GM12891 (cell line): ENCODE data around the gene PDXK.

ENCODE experiments used
- DNase-seq: peaks from one replicate; pipeline ENCODE4 v3.0.0; 2011; ENCODE audit warnings: low spot score; ENCODE audit not compliant: insufficient read length
- FAIRE-seq: peaks from 2 replicates; lab custom pipeline; 2011; peaks lifted over from hg19 to GRCh38; lab: Jason Lieb, UNC
- PAX5 ChIP-seq: IDR thresholded peaks from 2 replicates; pipeline ENCODE4 v1.6.1; 2011; ENCODE audit warnings: low read length, moderate library complexity, mild to moderate bottlenecking; ENCODE audit not compliant: insufficient read depth, severe bottlenecking
- POLR2A ChIP-seq: IDR thresholded peaks from 2 replicates; pipeline ENCODE4 v1.6.1; 2011; ENCODE audit warnings: low read depth, low read length, control low read depth
- POLR2AphosphoS5 ChIP-seq: IDR thresholded peaks from 2 replicates; pipeline ENCODE4 v1.6.1; 2011; ENCODE audit warnings: low read depth, low read length, control low read depth
- POU2F2 ChIP-seq: IDR thresholded peaks from 2 replicates; pipeline ENCODE4 v1.6.1; 2011; ENCODE audit warnings: low read depth, mild to moderate bottlenecking, control low read depth, low read length, moderate library complexity
- SPI1 ChIP-seq: IDR thresholded peaks from 2 replicates; pipeline ENCODE4 v1.6.1; 2011; ENCODE audit warnings: low read depth, low read length, control low read depth
- TAF1 ChIP-seq: IDR thresholded peaks from 2 replicates; pipeline ENCODE4 v1.6.1; 2011; ENCODE audit warnings: low read depth, low read length, control low read depth

PDXK gene

DNA sequence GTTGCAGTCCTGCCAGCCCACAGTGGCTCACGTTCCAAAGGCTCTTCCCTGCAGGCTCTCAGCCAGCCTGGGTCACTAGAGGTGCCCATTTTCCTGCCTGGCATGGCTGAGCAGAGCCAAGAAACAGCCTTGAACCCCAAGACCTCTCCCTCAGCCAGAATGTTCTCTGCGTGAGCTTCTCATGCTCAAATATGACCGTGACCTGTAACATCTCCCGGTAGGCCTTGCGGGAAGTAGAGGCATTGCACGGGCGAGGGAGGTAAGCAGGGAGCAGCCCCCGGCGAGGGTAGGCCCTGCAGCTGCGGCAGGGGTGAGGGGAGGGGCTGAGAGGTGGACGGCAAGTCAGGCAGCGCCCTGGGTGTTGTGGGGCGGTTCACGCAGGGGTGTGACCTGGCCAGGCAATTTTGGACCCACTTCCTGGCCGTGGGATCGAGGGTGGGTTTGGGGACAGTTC lies 90.4 kb downstream of the PDXK start:
- TF ChIP-seq POLR2A: no peak
- TF ChIP-seq POLR2AphosphoS5: no peak; the same call in 1 of the 2 replicates
- TF ChIP-seq SPI1: no peak
- TF ChIP-seq PAX5: no peak
- TF ChIP-seq TAF1: no peak
- TF ChIP-seq POU2F2: no peak
- no peak for DNase-seq
- FAIRE-seq: no peak

DNA sequence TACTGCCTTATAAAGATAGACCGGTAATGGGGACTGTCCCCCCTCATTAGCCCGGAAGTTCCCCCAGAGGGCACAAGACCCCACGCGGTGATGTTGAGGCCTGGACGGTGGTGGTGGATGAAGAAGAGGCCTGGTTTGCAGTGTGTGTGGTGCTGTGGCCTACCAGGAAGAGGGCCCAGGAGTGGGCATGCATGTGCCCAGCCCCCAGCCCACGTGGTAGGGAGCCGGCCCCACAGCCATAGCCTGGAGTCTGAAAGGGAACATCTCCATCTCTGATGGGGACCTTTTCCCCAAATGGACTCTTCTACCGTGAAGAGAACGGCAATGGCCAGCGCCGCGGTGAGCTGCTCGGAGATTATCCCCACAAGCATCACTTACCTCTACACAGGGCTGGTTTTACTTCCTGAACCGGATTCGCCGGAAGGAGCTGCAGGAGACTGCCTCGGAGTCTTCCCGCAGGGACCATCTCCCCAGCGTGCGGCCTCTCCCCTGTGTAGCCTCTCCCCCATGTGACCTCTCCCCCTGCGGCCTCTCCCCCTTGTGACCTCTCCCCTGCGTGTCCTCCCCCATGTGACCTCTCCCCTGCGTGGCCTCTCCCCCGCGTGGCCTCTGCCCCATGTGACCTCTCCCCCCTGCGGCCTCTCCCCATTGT lies 91.0 kb downstream of the PDXK start:
- no peak for DNase-seq
- peak; percentile 40; the same call in 1 of the 2 replicates for TF ChIP-seq POLR2AphosphoS5
- TF ChIP-seq POU2F2: peak; percentile 2; the same call in 1 of the 2 replicates
- TF ChIP-seq POLR2A: no peak; the same call in 1 of the 2 replicates
- peak; percentile 13 for FAIRE-seq

DNA sequence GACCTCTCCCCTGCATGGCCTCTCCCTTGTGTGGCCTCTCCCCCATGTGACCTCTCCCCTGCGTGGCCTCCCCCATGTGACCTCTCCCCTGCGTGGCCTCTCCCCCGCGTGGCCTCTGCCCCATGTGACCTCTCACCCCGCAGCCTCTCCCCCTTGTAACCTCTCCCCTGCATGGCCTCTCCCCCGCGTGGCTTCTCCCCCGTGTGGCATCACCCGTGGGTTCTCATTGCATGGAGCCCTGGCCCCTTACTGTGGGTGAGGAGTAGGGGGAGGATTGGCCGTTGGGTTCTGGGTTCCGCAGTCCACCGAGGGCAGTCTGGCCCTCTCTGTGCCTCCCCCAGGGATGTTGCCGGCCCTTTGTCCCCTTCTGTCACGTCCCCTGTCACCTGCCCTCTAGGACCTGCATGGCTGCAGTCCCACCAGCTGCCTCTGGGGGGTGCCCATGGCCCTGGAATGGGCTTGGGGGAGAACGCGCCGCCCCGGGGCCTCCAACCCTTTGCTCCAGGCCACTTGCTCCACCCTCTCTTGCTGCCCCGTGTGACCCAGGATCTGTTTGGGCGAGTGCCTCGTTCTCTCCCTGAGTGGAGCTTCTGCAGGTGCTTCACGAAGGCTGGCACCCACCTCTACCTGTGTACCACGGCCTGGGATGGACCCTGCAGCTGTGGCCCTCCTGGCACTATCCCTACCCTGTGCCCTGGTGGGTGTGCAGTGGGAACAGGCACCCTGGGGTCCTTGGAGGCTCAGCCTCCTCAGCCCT lies 91.8 kb downstream of the PDXK start:
- peak; percentile 90 for FAIRE-seq
- peak; percentile 98 for DNase-seq
- TF ChIP-seq PAX5 (peak; percentile 49), POLR2A (0 out of 2 replicates have a peak, but pooled peaks have one; percentile 22), POU2F2 (no peak), SPI1 (no peak), TAF1 (0 out of 2 replicates have a peak, but pooled peaks have one; percentile 19)

DNA sequence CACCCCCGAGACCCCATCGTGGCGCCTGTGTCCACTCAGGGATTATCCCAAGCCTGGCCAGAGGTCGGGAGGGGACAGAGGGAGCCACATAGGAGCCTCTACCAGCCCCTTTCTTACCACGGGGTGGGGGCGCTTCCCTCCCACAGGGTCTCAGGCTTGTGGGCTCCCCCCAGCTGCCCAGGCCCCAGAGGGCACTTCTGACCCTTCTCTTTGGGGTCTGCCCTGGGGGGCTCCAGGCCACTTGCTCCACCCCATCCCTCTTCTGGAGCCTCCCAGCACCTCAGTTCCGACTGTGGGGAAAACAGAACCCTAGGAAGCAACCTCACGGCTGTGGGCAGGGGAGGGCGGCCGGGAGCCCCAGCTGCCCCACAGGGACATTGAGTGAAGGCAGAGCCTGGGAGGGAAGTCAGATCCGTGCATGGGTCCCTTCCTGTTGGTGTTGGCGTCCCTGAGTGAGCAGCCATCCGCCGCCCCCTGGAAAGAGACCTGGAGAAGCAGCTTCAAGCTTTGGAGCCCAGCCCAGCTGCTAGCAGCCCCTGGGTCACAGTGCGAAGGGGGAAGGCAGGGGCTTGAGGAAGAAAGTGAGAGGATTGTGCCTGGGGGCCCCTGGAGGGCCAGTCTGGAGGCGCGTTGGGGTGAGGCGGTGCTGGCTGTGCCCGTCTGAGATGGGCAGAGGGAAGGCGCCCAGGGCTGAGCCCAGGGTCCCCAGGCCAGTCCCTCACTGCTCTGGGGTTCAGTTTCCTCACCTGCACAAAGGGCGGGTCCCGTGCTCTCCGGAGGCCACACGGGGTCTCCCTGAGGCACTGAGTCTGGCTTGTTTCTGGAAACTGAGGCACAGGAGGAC lies 92.6 kb downstream of the PDXK start:
- no peak for FAIRE-seq
- no peak for DNase-seq
- TF ChIP-seq SPI1: no peak
- no peak for TF ChIP-seq POU2F2
- TF ChIP-seq PAX5: no peak
- TF ChIP-seq TAF1: no peak
- no peak for TF ChIP-seq POLR2A
- TF ChIP-seq POLR2AphosphoS5: no peak; the same call in 1 of the 2 replicates
